ENCODE data around the gene TBCK.
"Not testable (repeated sequence)": the region's sequence is repeated elsewhere in the genome, so short reads cannot be mapped to it uniquely, and the experiment has no call there.

Gene TBCK

DNA sequence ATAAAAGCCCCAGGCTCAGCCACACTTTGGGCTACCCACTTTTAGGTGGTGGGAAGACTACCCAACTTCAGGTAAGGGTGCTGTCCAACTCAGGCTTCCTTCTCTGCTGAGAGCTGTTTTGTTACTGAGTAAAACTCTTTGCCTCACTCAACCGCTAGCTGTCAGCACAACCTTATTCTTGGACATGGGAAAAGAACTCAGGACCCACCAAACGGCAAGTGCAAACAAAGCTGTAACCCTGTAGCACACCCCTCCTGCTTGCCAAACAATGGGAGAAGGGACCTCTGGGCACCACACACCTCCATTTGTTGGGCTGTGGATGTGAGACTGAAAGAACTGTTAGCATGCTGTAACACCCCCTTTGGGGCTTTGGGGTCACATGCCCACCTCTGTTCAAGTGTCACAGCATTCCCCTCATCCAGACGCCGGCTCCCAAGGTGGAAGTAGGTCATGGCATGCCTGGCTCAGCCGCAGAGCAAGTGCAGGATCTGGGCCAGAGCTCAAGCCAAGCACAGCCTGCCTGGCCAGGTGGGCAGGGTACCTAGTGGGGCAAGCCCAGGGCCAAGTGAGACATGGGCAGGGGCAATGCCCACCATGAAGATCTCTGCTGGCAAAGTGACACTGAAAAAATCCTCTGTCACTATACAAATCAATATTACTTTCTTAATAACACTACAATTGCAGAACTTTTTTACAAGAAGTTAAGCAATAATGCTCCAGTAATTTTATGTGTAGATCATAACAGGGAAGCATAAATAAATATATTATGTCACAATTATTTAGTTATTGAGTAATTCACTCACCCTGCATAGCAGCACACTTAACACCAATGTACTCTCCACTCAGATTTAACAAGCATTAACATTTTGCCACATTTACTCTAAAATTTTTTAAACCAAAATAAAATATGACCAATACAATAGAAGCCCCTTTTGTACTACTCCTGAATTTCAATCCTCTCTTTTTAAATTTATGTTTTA is 107.2 kb downstream of the TBCK start:
- no peak for DNase-seq

DNA sequence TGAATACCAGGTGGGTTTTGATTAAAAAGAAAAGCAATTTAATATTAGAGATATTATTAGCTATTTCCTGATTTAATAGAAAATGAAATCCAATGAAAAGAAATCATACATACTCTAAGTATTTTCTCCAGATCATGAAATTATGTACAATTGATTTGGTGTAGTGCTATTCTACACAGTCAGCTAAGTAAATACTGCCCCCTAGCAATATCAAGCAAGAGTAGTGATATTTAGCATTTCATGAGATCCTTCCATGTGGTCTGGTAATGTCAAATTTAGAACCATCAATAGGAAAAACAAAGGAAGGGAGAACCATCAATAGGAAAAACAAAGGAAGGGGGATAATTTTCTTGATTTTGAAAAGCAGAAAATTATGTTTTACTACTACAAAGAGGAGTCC is 114.6 kb downstream of the TBCK start:
- DNase-seq: no peak

DNA sequence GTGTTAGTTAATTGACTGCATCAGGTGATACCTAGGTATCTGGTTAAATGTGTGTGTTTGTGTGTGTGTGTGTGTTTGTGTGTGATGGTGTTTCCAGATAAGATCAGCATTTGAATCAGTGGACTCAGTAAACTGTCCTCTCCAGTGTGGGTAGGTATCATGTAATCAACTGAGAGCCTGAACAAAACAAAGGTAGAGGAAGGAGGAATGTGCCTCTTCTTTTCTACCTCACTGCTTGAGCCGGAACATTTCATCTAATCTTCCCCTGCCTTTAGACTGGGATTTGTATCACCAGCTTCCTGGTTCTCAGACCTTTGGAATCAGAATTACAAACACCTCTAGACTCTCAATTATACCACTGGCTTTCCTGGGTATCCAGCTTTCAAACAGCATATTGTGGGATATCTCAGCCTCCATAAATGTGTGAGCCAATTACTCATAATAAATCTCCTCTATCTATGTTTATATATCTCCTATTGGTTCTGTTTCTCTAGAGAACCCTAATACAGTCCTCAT is 120.5 kb downstream of the TBCK start:
- no peak for DNase-seq

DNA sequence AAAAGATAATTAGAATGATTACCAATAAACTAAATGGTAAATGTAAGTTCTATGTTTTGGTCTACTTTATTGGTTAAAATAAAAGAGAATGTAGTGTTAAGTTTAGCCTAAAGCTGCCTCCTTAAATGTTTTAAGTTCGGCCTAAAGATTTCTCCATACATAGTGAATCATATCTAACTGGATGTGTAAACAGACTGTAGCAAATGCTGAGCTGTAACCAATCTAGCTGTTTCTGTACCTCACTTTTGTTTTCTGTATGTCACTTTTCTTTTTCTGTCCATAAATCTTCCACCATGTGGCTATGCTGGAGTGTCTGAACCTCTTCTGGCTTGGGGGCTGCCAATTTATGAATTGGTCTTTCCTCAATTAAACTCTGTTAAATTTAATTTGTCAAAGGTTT is 121.2 kb downstream of the TBCK start:
- DNase-seq: no peak

DNA sequence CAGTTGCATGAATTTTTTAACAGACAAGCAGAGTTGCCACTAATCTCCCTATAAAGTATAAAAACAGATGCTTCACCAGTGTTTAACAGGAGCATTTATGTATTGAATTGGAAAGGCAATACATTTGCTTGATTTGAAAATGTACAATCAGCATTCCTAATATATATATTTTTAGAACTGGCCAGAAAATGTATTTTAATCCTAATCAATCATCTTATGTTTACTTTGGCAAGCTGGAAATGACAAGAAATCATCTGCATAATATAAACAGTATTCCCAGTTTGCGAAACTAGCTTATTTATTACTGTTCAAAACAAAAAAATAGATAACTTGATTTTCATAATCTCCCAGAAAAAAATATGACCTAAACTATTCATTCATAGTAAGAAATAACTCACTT is 123.9 kb downstream of the TBCK start:
- no peak for DNase-seq

DNA sequence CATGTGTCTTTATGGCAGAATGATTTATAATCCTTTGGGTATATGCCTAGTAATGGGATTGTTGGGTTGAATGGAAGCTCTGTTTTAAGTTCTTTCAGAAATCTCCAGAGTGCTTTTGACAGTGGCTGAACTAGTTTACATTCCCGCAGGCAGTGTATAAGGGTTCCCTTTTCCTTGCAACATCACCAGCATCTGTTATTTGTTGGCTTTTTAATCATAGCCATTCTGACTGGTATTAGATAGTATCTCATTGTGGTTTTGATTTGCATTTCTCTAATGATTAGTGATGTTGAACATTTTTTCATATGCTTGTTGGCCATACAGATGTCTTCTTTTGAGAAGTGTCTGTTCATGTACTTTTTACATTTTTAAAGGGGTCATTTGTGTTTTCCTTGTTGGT is 129.8 kb downstream of the TBCK start:
- no peak for DNase-seq

DNA sequence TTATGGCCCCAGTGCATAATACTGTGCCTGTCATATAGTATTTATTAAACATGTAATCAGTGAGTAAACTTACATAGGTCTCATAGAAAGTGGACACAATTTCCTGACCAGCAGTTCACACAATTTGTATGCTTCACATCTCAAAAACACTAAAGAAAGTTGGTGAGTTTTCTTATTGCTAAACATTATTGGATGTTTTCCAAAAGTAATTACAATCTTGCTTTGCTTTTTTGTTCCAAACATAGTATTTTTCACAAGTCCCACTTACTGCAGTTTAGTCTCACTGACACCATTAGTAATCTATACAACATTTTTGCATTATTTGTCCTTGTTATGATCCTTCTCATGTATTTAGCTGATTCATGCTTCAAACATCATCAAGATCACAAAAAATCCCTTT is 132.5 kb downstream of the TBCK start:
- DNase-seq: no peak

DNA sequence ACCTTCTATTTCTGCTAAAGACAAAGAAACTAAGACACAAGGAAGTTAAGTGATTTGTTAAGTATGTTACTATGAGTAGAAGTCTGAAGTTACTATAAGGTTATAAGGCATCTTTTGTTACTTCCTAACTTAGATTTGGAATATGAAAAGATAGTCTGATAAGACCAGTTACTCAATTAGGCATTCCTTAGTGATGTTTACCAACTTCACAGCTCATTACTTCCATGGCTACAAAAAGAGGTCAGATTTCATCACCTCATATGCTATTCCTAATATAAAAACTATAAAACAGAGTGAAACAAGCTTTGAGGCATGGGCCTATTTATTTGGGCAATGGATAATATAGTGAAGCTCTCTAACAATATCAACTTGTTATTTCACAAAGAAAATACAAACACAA is 143.1 kb downstream of the TBCK start:
- DNase-seq: no peak

DNA sequence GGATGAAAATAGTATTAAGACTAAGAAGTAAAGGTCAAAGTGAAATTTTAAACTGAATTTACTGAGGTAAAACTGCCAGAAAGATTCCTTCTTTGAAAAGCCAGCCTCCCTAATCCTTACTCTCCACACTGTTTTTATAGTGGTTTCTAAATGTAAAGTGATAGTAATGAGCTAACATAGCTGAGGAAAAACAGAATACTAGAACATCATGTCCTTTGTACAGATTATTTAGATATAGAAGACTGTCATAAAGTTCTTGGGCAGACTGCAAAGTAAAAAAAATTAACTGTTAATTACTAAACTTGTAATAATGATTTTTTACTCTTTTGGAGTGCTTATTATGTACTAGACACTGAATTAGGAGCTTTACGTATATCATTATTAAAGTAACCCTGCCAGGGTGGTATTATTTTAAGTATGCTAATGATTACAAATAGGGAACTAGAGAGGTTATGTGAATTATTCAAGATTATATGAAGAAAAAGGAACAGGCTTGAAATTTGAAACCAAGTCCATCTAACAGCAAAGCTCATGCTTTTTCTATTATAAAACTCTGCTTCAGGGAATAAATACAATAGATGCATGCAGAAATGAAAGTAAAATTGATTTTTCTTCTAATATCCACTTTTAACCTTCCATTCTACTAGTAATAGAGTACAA is 150.5 kb downstream of the TBCK start:
- DNase-seq: no peak

DNA sequence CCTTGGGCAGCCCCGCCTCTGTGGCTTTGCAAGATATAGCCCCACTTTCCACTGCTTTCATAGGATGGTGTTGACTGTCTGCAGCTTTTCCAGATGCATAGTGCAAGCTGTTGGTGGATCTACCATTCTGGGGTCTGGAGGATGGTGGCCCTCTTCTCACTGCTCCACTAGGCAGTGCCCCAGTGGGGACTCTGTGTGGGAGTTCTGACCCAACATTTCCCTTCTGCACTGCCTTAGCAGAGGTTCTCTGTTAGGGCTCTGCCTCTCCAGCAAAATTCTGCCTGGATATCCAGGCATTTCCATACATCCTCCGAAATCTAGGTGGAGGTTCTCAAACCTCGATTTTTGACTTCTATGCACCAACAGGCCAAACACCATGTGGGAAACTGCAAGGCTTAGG is 153.7 kb downstream of the TBCK start:
- DNase-seq: no peak

DNA sequence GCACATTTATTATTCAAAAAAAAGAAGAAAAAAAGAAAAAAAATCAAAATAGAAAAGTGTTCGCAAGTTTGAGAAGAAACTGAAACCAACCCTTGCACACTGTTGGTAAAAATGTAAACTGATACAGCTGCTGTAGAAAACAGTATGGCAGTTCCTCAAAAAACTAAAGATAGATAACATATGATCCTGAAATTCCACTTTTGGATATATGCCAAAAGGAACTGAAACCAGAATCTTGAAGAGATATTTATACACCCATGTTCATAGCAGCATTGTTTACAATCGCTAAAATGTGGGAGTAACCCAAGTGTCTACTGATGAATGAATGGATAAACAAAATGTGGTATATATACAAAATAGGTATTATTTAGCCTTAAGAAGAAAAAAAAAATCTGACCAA is 155.4 kb downstream of the TBCK start:
- DNase-seq: no peak

DNA sequence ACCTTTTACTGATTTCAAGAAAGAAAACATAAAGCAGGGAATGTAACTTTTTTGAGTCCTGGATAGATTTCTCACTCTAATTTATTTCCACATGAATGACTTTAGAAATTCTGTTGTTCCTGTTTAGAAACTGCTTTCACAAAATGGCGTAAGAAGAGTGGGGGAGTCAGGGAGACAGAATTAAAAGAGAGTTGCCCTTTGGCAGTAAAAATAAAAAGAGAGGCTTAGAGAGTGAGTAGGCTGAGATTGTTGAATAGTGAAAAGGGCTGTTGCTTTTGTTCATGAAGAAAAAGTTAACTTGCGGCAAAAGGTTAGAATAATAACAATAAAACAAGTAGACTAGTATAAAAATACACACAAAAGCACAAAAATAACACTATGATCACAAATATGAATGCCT is 166.1 kb downstream of the TBCK start:
- no peak for DNase-seq

DNA sequence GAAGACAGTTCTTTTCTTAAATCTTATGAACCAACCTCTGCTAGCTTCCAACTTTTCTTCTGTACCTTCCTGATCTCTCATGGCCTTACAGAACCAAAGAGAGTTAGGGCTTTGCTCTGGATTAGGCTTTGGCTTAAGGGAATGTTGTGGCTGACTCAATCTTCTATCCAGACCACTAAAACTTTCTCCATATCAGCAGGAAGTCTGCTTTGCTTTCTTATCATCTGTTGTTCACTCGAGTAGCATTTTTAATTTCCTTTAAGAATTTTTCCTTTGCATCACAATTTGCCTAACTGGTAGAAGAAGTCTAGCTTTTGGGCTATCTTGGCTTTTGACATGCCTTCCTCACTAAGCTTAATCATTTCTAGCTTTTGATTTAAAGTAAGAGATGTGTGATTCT is 167.0 kb downstream of the TBCK start:
- no peak for DNase-seq

DNA sequence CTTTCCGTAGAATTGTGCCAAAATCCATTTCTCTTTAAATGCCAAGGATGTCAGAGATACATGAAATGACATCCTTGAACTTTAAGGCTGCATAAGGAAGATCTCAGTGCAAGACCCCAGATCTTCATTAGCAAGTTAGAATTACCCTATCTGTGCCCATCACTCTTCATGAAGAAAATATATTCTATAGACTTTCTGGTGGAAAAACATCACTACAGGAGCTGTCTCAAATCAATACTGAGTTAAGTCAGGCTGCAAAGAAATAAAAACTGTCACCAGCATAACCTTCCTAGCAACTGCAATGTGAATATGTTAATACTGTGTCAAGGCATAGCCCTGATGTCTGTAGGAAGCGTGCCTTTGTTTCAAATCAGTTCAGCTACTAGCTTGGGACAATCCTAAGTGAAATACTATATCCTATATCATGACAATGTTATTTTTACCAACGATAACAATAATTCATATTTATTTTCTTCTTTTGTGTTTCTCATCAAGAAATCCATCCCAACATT is 173.3 kb downstream of the TBCK start:
- DNase-seq: no peak

DNA sequence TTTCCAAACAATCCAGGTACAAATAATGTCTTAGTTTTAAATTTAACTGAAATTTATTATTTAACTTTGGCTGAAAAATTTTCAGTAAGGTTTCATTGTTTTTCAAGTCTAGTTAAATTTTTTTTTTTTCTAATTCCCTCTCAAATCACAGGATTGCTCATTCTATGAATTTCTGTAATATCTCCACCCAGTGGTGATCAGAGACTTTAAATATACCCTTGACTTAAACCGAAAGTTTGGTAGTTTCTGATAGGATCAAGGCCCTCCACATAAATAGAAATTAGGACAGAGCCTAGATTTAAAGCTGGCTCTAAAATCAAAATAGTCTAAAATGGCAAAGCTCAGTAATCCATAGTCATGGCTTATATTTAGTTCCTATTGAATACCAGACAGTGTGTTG is 175.4 kb downstream of the TBCK start:
- DNase-seq: no peak

DNA sequence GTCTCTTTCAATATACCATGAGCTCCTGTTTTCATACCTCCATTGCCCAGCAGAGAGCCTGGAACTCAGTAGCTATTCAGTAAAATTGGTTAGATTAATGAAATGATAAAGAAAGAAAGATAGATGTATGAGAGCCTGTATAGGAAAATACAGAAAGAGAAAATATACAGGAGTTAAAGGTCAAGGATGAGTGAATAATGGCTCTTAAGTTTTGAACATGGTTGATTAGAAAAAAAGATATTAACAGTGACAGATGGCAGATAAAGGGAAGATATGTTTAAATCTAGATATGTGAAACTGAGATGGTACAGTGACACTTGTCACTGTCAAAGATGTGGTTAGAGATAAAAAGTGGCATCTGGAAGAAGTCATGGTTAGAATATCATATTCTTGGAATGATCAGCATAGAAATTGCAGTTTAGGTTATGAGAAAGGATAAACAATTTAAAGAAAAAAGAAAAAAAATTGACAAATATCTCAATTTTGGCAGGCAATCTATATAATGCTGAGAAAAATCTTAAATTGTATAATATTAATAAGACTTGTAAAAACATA is 179.2 kb downstream of the TBCK start:
- no peak for DNase-seq

DNA sequence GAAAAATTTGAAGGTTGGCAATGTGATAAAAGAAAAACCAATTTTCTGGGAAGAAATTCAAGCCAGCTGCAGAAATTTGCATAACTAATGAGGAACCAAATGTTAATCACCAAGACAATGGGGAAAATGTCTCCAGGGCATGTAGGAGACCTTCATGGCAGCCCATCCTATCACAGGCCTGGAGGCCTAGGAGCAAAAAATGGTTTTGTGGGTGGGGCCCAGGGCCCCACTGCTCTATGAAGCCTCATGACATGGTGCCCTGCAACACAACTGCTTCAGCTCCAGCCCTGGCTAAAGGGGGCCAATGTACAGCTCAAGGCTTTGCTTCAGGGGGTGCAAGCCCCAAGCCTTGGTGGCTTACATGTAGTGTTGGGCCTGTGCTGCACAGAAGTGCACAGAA is 184.0 kb downstream of the TBCK start:
- no peak for DNase-seq

DNA sequence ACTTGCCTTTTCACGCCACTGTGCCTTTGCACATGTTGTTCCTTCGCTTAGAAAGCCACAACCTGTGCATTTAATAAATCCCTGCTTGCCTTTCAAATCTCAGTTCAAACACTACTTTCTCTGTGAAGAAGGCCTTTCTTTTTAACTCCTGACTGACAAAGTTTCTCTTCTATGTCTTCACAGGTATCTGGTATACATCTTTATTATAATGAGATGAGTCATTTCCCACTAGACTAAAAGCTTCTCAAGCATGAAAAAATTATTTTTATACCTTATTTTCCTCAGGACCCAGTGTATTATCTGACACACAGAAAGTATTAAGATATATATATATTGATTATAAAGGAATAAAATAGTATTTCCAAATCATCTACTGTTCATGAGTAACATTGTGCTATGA is 189.9 kb downstream of the TBCK start:
- DNase-seq: no peak

DNA sequence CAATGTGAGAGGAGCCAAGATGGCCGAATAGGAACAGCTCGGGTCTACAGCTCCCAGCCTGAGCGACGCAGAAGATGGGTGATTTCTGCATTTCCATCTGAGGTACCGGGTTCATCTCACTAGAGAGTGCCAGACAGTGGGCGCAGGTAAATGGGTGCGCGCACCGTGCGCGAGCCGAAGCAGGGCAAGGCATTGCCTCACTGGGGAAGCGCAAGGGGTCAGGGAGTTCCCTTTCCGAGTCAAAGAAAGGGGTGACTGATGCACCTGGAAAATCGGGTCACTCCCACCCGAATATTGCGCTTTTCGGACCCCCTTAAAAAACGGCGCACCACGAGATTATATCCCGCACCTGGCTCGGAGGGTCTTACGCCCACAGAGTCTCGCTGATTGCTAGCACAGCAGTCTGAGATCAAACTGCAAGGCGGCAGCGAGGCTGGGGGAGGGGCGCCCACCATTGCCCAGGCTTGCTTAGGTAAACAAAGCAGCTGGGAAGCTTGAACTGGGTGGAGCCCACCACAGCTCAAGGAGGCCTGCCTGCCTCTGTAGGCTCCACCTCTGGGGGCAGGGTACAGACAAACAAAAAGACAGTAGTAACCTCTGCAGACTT is 196.0 kb downstream of the TBCK start:
- DNase-seq: not testable (repeated sequence)

DNA sequence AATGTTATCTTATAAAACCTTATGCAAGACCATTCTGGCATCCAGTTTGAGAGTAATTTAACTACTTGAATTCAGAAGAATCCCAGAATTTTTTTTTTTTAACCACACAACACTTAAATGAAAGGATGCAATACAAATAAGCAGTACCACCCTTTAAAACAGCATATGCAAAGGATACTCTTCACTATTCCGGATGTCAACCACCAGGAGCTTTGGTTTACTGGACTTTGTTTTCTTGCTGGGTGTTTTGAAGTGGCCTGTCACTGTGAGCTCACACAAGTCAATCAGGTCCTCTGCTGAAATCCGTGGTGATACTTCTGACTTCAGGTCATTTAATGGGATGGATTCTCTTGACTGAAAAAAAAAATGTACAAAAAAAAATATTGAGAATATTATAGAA is 200.0 kb downstream of the TBCK start:
- no peak for DNase-seq

DNA sequence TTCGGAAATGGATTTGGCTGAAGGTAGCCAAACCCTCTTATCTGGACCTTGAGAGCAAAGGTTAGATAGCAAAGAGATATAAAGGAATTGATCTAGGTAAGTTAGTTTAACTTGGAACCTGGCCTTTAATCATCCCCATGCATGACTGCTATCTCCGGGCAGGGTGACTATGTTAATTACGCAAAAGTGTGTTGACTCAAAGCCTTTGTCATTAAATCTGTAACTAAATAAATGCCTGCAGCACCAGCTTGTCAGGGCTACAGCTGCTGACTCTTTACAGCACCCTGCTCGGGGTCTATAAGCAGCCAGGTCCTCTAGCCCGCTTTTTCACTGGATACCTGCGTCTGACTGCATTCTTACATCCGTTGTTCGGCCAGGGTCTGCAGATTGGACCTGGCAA is 201.7 kb downstream of the TBCK start:
- no peak for DNase-seq

DNA sequence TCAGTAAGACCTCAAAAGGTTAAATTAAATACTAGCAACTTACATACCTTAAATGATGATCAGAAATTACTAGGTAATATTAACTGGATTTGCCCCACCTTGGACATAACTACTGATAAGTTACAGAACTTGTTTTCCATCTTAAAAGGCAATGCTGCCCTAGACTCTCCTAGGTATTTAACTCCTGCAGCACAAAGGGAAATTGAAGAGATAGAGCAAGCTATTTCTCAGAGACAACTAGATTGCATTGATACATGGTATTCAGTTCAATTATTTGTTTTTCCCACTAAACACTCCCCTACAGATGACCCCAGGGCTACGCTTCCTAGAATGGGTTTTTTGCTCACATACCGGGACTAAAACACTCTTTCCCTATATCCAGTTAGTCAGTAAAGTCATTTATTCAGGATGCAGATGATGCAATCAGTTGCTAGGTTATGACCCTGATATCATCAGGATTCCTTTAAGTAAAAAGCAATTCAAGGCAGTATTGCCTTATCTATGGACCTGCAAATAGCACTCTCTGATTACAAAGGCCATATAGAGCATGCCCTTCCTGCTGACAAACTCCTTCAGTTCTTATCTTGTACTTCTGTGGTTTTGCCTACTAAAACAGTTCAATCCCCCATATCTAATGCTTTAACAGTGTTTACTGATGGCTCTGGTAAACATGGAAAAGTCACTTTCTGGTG is 204.1 kb downstream of the TBCK start:
- not testable (repeated sequence) for DNase-seq

DNA sequence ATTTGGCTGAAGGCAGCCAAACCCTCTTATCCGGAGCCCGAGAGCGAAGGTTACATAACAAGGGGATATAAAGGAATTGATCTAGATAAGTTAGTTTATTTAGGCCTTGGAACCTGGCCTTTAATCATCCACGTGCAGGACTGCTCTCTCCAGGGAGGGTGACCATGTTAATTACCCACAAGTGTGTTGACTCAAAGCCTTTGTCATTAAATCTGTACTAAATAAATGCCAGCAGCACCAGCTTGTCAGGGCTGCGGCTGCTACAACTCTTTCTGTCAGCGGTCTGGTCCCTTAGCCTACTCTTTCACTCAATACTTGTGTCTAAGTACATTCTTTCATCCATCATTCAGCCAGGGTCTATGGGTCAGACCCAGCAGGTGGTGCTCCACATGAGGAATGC is 206.1 kb downstream of the TBCK start:
- DNase-seq: no peak
